SKM-1 treated with dmso at 0.1 percent for 144 hours (cell line): ENCODE measurements around the gene OXSR1.
"Not testable (repeated sequence)": the region's sequence is repeated elsewhere in the genome, so short reads cannot be mapped to it uniquely, and the experiment has no call there.

Experiments used
- DNase-seq: peaks from one replicate; lab custom pipeline; 2025; ENCODE audit not compliant: unreplicated experiment; lab: John Stamatoyannopoulos, UW

The OXSR1 gene

GRCh38 chr3:38265604-38266307, 100.4 kb downstream of the OXSR1 start, which contains the start of gene SLC22A13:
SLC22A13 (plus strand) TSS chr3:38265812; CDS start chr3:38265861, 49 bp downstream.
- DNase-seq: no peak

GRCh38 chr3:38266810-38267209, 101.5 kb downstream of the OXSR1 start:
- no peak for DNase-seq

GRCh38 chr3:38267662-38268061, 102.3 kb downstream of the OXSR1 start:
- DNase-seq: peak; percentile 21

GRCh38 chr3:38268087-38268486, 102.8 kb downstream of the OXSR1 start:
- DNase-seq: peak; percentile 35

DNA sequence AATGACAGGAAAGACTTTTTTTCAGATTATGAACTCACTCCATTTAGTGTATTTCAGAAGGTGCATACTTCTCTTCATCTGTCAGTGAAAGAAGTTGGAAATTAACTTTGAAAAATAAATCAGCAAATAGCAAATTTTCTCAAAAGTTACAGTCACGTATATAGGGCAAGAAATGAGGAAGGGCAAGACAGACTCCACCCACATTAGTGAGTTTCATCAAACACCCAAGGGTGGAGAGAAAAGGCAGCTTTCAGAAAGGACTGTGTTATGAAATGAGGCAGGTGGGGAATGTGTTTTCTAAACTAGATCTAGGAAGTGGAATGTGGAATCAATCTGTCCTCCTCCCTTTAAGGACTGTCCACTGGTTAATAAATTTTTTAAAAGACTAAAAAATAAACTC, 103.2 kb downstream of the OXSR1 start:
- DNase-seq: peak; percentile 77

DNA sequence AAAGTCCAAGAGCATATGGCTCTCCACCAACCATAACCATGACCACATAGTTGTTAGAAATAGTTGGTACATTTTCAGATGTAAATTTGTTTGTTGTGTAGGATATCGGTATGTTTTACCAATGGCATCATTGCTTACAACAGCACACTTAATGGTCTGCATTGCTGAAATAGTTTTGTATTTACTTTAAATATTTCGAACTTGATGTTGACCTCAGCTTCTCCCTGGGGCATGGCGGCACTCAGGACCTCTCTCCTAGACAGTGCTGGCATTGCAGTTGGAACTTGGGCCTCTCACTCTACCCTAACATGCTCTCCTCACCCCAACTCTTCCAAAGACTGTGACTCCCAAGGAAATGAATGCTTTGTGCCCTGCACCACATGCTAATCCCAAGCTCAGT, 105.3 kb downstream of the OXSR1 start:
- DNase-seq: no peak

GRCh38 chr3:38271553-38271952, 106.2 kb downstream of the OXSR1 start:
- DNase-seq: no peak

DNA sequence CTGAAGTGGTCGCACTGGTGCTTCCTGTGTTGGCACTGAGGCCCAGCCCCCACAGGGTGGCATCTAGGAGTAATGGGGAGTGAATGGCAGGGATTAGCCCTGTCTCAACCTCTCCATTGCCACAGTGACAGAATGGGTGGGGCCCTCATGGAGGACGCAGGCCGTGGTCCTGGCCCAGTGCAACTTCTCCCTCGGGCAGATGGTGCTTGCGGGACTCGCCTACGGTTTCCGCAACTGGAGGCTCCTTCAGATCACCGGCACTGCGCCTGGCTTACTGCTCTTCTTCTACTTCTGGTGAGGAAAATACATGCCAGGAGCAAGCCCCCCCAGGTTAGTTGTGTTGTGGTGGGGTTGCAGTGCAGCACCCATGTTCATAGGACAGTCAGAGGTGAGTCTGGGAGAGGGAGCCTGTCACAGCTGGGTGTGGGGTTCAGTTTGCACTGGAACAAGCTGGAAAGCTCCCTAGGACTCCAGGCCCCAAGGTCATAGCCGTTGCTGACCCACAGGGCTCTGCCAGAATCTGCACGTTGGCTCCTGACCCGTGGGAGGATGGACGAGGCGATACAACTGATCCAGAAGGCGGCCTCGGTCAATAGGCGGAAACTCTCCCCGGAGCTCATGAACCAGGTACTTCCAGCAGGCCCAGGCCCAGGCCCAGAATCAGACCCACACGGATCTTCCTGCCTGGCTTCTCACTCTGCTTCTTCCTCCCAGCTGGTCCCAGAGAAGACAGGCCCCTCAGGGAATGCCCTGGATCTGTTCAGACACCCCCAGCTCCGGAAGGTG, 109.7 kb downstream of the OXSR1 start:
- no peak for DNase-seq

- DNase-seq: no peak
These were observed 110.3 kb downstream of the OXSR1 start for GRCh38 chr3:38275658-38276057.

- no peak for DNase-seq
These were observed 111.0 kb downstream of the OXSR1 start for GRCh38 chr3:38276081-38276916.

DNA sequence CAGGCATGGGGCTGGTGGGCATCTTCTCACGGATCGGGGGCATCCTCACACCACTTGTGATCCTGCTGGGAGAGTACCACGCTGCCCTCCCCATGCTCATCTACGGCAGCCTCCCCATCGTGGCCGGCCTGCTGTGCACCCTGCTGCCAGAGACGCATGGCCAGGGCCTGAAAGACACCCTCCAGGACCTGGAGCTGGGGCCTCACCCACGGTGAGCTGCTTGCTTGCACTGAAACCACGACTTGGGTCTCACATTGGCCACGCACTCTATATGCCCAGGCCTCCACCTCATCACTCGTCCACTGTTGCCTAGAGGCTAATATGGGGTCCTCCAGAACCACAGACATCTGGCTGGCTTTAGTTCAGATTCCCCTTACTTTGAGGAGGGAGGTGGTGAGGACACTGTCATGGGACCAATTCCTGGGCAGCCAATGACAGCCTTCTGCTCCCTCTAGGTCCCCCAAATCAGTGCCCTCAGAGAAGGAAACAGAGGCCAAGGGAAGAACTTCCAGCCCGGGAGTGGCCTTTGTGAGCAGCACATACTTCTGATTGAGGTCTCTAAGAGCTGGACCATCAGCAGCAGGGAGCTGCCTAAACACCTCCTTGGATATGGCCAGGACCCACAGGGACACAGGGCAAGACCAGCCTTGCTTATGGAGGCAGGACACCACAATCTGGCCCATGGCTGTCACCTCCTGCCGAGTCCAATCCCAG, 111.7 kb downstream of the OXSR1 start:
- no peak for DNase-seq

- no peak for DNase-seq
These were observed 113.5 kb downstream of the OXSR1 start for GRCh38 chr3:38278841-38279240.

DNA sequence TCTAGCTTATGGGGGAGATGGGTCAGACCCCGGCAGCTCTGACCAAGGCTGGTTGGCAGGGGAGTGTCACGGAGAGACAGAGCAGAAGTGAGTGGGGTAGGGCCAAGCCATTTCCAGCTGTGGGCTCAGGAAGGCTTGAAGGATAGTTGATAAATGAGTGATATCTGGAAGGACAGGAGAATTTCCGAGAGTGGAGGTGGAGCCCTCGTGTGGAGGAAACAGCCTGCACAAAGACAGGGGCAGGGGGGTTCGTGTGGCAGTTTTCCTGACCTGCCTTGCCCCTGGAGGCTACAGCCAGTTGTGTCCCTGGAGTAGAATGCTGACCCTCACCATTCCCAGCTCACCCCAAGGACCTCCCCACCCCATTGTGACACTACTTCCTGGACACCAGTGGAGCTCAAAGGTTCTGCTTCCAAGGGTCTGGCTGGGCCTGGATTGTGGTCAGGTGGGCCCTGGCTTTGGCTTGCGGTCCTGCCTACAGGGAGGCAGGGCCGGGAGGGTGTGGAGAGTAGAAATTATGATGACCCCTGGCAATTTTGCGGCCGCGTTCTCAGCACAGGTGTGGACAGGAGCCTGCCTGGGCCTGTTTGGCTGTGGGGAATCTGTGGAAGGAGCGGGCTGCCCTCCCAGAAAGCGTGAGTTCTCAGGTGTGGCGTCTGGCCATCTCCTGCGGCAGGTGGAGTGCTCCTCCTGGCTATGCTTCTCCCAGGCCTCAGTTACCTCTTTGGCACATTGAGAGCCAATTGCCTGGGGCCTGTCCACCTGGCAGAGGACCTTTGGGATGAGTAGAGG, 116.8 kb downstream of the OXSR1 start, which contains the start of gene SLC22A14:
Gene SLC22A14, plus strand, starts transcription at position 400 of the 792 bp plus-strand sequence. CDS start 23,733 bp downstream, outside the sequence.
- no peak for DNase-seq

DNA sequence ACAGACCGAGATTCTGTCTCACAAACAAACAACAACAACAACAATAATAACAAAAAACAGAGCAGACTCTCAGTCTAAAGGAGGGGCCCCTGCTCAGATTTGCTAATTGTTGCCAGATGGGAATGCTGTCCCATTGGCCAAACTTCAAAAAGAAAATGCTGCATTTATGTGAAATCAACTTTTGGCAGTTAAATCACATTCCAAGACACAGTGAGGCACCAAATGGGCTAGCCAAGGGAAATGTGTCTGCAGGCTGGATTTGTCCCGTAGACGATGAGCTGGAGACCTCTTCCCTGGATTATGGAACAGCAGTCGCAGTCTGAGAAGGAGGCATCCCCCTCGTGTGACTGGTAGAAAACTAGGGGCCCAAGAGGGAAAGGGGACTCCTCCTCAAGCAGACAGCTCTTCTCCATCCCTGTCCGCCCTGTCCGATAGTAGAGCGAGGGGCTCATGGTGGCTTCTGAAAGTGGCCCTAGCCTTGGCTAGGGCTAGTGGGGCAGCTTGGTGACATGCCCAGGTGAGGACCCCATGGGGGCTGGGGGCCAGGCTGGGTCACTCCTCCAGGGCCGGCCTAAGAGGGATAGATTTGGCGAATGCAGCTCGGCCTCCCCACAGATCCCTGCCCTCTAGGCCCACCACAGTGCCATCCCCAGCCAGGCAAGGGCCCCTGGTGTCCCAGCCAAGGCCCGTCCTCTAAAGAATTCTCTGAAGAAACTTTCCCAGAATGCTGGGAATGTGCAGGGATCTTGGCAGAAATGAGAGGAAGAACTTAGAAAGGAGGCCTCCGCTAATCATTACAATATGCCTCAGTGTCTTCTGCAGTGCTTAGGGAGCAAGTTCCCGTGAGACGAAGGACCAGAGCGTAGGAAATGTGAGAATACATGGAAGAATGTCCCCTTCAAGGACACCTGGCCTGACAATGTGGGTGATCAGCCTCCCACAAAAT, 118.7 kb downstream of the OXSR1 start:
- DNase-seq: no peak

DNA sequence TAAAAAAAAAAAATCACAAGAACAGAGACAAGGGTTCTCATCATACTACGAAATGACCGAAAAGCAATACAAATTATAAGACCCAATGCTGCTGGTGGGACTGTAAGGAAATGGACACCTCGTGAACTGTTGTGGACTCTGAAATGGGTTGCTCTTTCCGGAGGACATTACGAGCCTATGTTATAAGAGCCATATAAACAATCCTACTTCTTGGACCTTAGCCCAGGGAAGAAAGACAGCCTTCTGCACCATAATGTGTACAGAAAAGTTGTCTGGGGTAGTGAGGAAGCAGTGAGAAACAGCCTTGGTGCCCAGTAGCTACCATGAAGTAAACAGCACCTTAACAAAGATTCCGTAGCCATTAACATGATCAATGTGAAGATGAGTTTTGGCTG, 119.4 kb downstream of the OXSR1 start:
- DNase-seq: no peak

GRCh38 chr3:38289286-38290217, 124.2 kb downstream of the OXSR1 start:
- DNase-seq: not testable (repeated sequence)

GRCh38 chr3:38297053-38297452, 131.7 kb downstream of the OXSR1 start:
- DNase-seq: not testable (repeated sequence)

DNA sequence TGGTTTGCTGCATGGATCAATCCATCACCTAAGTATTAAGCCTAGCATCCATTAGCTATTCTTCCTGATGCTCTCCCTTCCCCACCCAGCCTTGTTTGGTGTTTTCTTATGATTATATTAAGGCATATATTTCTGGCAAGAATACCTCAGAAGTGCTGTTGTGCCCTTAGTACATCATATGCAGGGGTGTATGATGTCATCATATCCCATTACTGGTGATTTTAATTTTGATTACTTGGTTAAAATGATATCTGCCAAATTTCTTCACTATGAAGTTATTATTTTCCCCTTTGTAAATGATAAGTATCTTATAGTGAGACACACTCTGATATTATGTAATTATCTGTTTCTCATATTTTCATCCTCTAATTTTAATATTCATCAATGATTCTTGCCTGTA, 132.2 kb downstream of the OXSR1 start:
- DNase-seq: no peak
